GM21619 (cell line): ENCODE data around the gene IL1RAPL2.
"Not testable (repeated sequence)": the region's sequence is repeated elsewhere in the genome, so short reads cannot be mapped to it uniquely, and the experiment has no call there.

Experiments used
- ATAC-seq: cut with Tn5 transposase; IDR thresholded peaks from one replicate; pipeline ENCODE4 v1.9.1; 2021; ENCODE audit not compliant: unreplicated experiment

The IL1RAPL2 gene

GRCh38 chrX:104852241-104852640 lies 286.2 kb downstream of the IL1RAPL2 start:
- no peak for ATAC-seq

GRCh38 chrX:104854188-104854587 lies 288.2 kb downstream of the IL1RAPL2 start:
- ATAC-seq: no peak

- ATAC-seq: no peak
Measured at GRCh38 chrX:104854790-104855340, 288.9 kb downstream of the IL1RAPL2 start.

GRCh38 chrX:104863466-104863865 lies 297.5 kb downstream of the IL1RAPL2 start:
- ATAC-seq: no peak

GRCh38 chrX:104864296-104864695 lies 298.3 kb downstream of the IL1RAPL2 start:
- no peak for ATAC-seq

- ATAC-seq: no peak
Measured at GRCh38 chrX:104877504-104877903, 311.5 kb downstream of the IL1RAPL2 start.

- ATAC-seq: no peak
Measured at GRCh38 chrX:104902070-104902469, 336.1 kb downstream of the IL1RAPL2 start.

- not testable (repeated sequence) for ATAC-seq
Measured at GRCh38 chrX:104909694-104910093, 343.7 kb downstream of the IL1RAPL2 start.

- no peak for ATAC-seq
Measured at GRCh38 chrX:104913348-104913747, 347.3 kb downstream of the IL1RAPL2 start.

- not testable (repeated sequence) for ATAC-seq
Measured at GRCh38 chrX:104914686-104915085, 348.7 kb downstream of the IL1RAPL2 start.

GRCh38 chrX:104918122-104918521 lies 352.1 kb downstream of the IL1RAPL2 start:
- ATAC-seq: no peak

- peak; percentile 14 for ATAC-seq
Measured at GRCh38 chrX:104921584-104922205, 355.7 kb downstream of the IL1RAPL2 start.

GRCh38 chrX:104922206-104922621 lies 356.2 kb downstream of the IL1RAPL2 start:
- peak; percentile 98 for ATAC-seq

GRCh38 chrX:104929324-104929723 lies 363.3 kb downstream of the IL1RAPL2 start:
- ATAC-seq: no peak

GRCh38 chrX:104935581-104935980 lies 369.6 kb downstream of the IL1RAPL2 start:
- ATAC-seq: no peak

GRCh38 chrX:104953251-104953650 lies 387.3 kb downstream of the IL1RAPL2 start:
- ATAC-seq: no peak

GRCh38 chrX:104961926-104962325 lies 395.9 kb downstream of the IL1RAPL2 start:
- ATAC-seq: no peak

- ATAC-seq: no peak
Measured at GRCh38 chrX:104968241-104968640, 402.2 kb downstream of the IL1RAPL2 start.

- no peak for ATAC-seq
Measured at GRCh38 chrX:104972737-104973136, 406.7 kb downstream of the IL1RAPL2 start.

GRCh38 chrX:104987063-104987462 lies 421.1 kb downstream of the IL1RAPL2 start:
- no peak for ATAC-seq

- no peak for ATAC-seq
Measured at GRCh38 chrX:104988038-104988437, 422.0 kb downstream of the IL1RAPL2 start.

GRCh38 chrX:104995546-104995945 lies 429.5 kb downstream of the IL1RAPL2 start:
- no peak for ATAC-seq

GRCh38 chrX:105006103-105006502 lies 440.1 kb downstream of the IL1RAPL2 start:
- no peak for ATAC-seq
